DND-41 (cell line): ENCODE data around the gene CAV3.

Experiments used
- ATAC-seq: fragments of 200-7000 bp; cut with Tn5 transposase; 3 replicates; pipeline ENCODE4 v1.9.1; 2021; ENCODE audit warnings: low read depth; ENCODE audit not compliant: insufficient read depth
- DNase-seq: peaks from one replicate; pipeline ENCODE4 v3.0.0-alpha.2; 2020
- H2AFZ ChIP-seq: 2 replicates; pipeline ENCODE4 v1.6.0; 2012; ENCODE audit warnings: low read depth, low read length
- H3K27ac ChIP-seq: 2 replicates; pipeline ENCODE4 v1.5.1; 2012; ENCODE audit warnings: low read length, inconsistent platforms
- H3K27me3 ChIP-seq: fragments of 200-600 bp; sonication (generic); 2 replicates; pipeline ENCODE4 v1.6.0; 2012; ENCODE audit warnings: low read length, mild to moderate bottlenecking, inconsistent platforms; ENCODE audit not compliant: insufficient read depth, poor library complexity
- H3K36me3 ChIP-seq: 2 replicates; pipeline ENCODE4 v1.5.1; 2012; ENCODE audit warnings: low read length, inconsistent platforms; ENCODE audit not compliant: insufficient read depth
- H3K4me1 ChIP-seq: 2 replicates; pipeline ENCODE4 v1.5.1; 2012; ENCODE audit warnings: mild to moderate bottlenecking, low read length; ENCODE audit not compliant: insufficient read depth
- H3K4me2 ChIP-seq: 2 replicates; pipeline ENCODE4 v1.6.0; 2012; ENCODE audit warnings: mild to moderate bottlenecking, moderate library complexity, low read length, inconsistent platforms; ENCODE audit not compliant: insufficient read depth
- H3K4me3 ChIP-seq, 2 experiments: fragments of 200-600 bp in 1 of 2; shearing (Covaris generic) in 1 of 2; 2 replicates each; pipeline ENCODE4 v1.5.1; 2012 to 2016; ENCODE audit warnings: inconsistent platforms in 2 of 2, low read length in 2 of 2, mild to moderate bottlenecking in 2 of 2, low read depth in 1 of 2, moderate library complexity in 1 of 2
- H3K79me2 ChIP-seq: 2 replicates; pipeline ENCODE4 v1.6.0; 2012; ENCODE audit warnings: low read length, inconsistent platforms; ENCODE audit not compliant: insufficient read depth
- H3K9ac ChIP-seq: 2 replicates; pipeline ENCODE4 v1.6.0; 2012; ENCODE audit warnings: low read depth, mild to moderate bottlenecking, inconsistent platforms, low read length, moderate library complexity
- H3K9me3 ChIP-seq: 2 replicates; pipeline ENCODE4 v1.5.1; 2012; ENCODE audit warnings: low read length, moderate library complexity, mild to moderate bottlenecking, inconsistent platforms; ENCODE audit not compliant: insufficient read depth, severe bottlenecking
- H4K20me1 ChIP-seq: 2 replicates; pipeline ENCODE4 v1.6.0; 2012; ENCODE audit warnings: low read length; ENCODE audit not compliant: insufficient read depth
- CTCF ChIP-seq: IDR thresholded peaks from 2 replicates; pipeline ENCODE4 v1.5.1; 2012; ENCODE audit warnings: borderline replicate concordance, low read length, moderate library complexity, mild to moderate bottlenecking; ENCODE audit not compliant: poor library complexity, severe bottlenecking; ENCODE audit errors: extremely low read depth
- EZH2 ChIP-seq: IDR thresholded peaks from 3 replicates; pipeline ENCODE4 v1.6.1; 2012; ENCODE audit warnings: borderline replicate concordance, low read depth, mild to moderate bottlenecking, moderate library complexity, low read length, inconsistent platforms; ENCODE audit not compliant: severe bottlenecking

The CAV3 gene

GRCh38 chr3:8784676-8785435, 51.3 kb downstream of the CAV3 start:
- Histone ChIP-seq H2AFZ (no peak overlapping the region), H3K4me1 (no peaks in the 10 kb centered on the region), H3K79me2 (no peaks in the 10 kb centered on the region), H3K9me3 (no peaks in the 10 kb centered on the region), H3K27me3 (no peaks in the 10 kb centered on the region), H3K27ac (no peak overlapping the region), H4K20me1 (no peaks in the 10 kb centered on the region), H3K9ac (no peak overlapping the region), H3K4me2 (no peak overlapping the region), H3K36me3 (no peaks in the 10 kb centered on the region), H3K4me3 (no peak overlapping the region)
- DNase-seq (no peak), ATAC-seq (no peak)
- TF ChIP-seq CTCF (no peak), EZH2 (no peak)

GRCh38 chr3:8790529-8790928, 56.9 kb downstream of the CAV3 start:
- Histone ChIP-seq H3K4me2 (no peak overlapping the region), H3K27ac (no peak overlapping the region), H4K20me1 (no peaks in the 10 kb centered on the region), H3K27me3 (no peaks in the 10 kb centered on the region), H3K36me3 (no peaks in the 10 kb centered on the region), H3K4me3 (no peak overlapping the region), H3K4me1 (no peaks in the 10 kb centered on the region), H2AFZ (no peak overlapping the region), H3K9me3 (no peaks in the 10 kb centered on the region), H3K9ac (no peak overlapping the region), H3K79me2 (no peaks in the 10 kb centered on the region)
- no peak for TF ChIP-seq CTCF
- TF ChIP-seq EZH2: no peak
- DNase-seq: no peak
- ATAC-seq: no peak

- no peaks in the 10 kb centered on the region for H3K9me3 ChIP-seq
- H3K4me3 ChIP-seq: no peak overlapping the region
- no peak overlapping the region for H3K27ac ChIP-seq
- no peaks in the 10 kb centered on the region for H3K79me2 ChIP-seq
- no peaks in the 10 kb centered on the region for H3K36me3 ChIP-seq
- TF ChIP-seq EZH2: no peak
- no peak for TF ChIP-seq CTCF
- no peak overlapping the region for H3K9ac ChIP-seq
- H4K20me1 ChIP-seq: no peaks in the 10 kb centered on the region
- H2AFZ ChIP-seq: no peak overlapping the region
- H3K27me3 ChIP-seq: no peaks in the 10 kb centered on the region
- H3K4me1 ChIP-seq: no peaks in the 10 kb centered on the region
- no peak for ATAC-seq
- no peak for DNase-seq
- no peak overlapping the region for H3K4me2 ChIP-seq
Measured at GRCh38 chr3:8793242-8793641, 59.6 kb downstream of the CAV3 start.
